GM12872 (cell line): ENCODE measurements around the gene SOS1.

Experiments used
- CTCF ChIP-seq: IDR thresholded peaks from 3 replicates; pipeline ENCODE4 v1.5.1; 2011; ENCODE audit warnings: low read depth, mild to moderate bottlenecking, low read length, moderate library complexity; ENCODE audit not compliant: insufficient read depth

SOS1 gene

GRCh38 chr2:38933653-38934052 lies 187.2 kb downstream of the SOS1 start:
- TF ChIP-seq CTCF: no peak

DNA sequence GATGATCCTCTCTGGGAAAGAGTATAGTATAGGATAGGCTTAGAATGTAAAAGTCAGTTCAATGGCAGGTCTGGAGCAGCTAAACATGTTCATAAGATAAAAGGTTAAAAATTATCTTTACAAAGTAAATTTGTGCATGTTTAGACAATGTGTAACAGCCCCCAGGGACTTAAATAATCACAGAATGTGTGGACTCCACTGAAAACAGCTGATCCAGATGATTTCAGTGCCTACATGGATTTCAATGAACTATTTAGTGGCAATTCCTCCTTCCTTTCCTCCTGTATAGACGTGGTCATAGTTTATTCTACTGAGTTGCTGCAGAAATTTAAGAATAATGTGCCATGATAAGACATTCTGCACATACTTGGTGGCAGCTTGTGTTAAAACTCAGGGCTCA lies 188.3 kb downstream of the SOS1 start:
- no peak for TF ChIP-seq CTCF
